ENCODE results near the gene MIA3. TPM values are rescaled to one million over a fixed set of nuclear protein-coding genes. Genes with fewer than 3 reads are reported as not detected.
"Not testable (repeated sequence)": the region's sequence is repeated elsewhere in the genome, so short reads cannot be mapped to it uniquely, and the experiment has no call there.

Gene MIA3
- total RNA-seq, 1 experiment from 2014 or later: 14.8 TPM

DNA sequence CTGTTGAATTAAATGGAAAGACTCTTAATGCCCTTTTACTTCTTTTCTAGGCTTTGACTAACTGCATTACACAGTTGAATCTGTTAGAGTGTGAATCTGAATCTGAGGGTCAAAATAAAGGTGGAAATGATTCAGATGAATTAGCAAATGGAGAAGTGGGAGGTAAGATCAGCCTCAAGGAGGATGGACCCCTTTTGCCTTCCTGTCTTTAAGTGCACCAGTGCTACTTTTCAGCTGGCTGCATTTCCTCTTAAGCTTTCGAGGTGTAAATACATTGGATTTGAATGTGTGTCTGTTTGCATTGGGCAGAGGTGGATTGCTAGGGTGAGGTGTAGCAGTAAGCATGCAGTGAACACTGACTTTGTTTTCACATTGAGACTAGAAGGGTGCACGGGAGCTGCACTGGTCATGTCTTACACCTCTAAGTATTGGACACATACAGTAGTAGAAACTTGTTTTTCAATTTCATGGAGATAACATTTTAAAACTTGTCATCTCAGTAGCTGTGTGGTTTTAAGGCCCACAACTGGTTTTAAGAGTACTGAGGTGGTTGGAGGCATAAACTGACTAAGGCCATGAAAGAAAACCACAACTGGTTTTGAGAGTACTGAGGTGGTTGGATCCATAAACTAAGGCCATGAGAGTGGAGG is 35.4 kb downstream of the MIA3 start:
- in situ Hi-C loops (cut with HindIII; ENCODE audit: low sequenced_read_pairs): no loop called here

DNA sequence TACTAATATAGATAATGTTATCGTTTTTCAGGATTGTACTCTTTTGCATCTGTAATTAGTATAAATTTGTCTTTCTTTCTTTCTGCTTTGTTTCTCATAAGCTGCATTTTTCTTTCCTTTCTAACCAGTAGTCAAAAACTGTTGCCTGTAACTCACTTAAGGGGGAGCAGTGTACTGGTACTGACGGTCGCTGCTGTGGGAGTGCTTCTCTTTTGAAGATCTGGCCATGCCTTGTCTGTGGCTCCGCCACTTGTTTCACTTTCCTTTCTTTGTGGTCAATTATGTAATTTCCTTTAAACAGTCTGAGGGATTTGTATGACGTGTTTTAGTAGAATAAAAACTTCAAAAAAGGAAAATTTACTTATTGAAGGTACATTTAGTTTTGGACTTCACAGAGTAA is 37.0 kb downstream of the MIA3 start:
- in situ Hi-C loops (cut with HindIII; ENCODE audit: low sequenced_read_pairs): no loop called here
- no peak for DNase-seq (ENCODE audit: low spot score)

More for the DNA sequence above, 35.4 kb downstream of the MIA3 start:
- no peak for DNase-seq (ENCODE audit: low spot score)

DNA sequence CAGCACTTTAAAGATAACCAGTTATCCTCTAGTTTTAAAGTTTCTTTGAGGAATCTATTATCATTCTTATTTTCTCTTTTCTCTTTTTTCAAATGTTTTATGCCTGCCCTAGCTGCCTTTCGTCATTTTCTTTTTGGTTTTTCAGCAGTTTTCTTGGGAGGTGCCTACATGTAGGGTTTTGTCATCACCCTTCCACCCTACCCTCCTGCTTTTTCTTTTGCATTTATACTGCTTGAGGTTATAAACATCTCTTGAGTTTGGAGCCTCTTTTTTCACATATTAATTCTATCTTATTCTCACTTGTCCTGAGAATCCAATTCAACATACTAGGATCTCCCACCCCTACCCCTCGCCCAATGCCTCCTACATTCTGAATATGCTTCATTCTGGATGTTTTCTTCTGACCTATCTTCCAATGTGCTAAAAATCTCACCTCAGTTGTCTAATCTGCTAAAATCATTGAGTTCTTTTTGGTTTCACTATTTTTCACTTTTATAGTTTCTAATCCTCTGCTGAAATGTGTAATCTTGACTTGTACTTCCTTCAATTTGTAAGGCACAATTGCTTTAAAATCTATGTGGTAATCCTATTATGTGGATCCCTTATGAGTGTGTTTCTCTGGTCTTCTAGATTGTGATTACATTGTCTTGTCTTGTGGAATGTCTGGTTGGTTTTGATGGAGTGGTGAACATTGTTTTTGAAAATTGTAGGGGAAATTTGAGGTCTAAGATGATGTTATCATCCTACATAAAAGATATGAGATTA is 38.7 kb downstream of the MIA3 start:
- no peak for DNase-seq (ENCODE audit: low spot score)
- in situ Hi-C loops (cut with HindIII; ENCODE audit: low sequenced_read_pairs): no loop called here

GRCh38 chr1:222657899-222658298 is 40.0 kb downstream of the MIA3 start:
- DNase-seq (ENCODE audit: low spot score): no peak
- in situ Hi-C loops (cut with HindIII; ENCODE audit: low sequenced_read_pairs): no loop called here

- in situ Hi-C loops (cut with HindIII; ENCODE audit: low sequenced_read_pairs): no loop called here
These were observed 45.6 kb downstream of the MIA3 start for GRCh38 chr1:222663431-222663934.

GRCh38 chr1:222665964-222666363 is 48.1 kb downstream of the MIA3 start:
- in situ Hi-C loops (cut with HindIII; ENCODE audit: low sequenced_read_pairs): no loop called here
- no peak for DNase-seq (ENCODE audit: low spot score)

More at GRCh38 chr1:222663431-222663934, 45.6 kb downstream of the MIA3 start:
- DNase-seq (ENCODE audit: low spot score): no peak

GRCh38 chr1:222668184-222668583 is 50.3 kb downstream of the MIA3 start:
- in situ Hi-C loops (cut with HindIII; ENCODE audit: low sequenced_read_pairs); DNase-seq (ENCODE audit: low spot score): not testable (repeated sequence)

GRCh38 chr1:222669107-222669506 is 51.2 kb downstream of the MIA3 start:
- in situ Hi-C loops (cut with HindIII; ENCODE audit: low sequenced_read_pairs); DNase-seq (ENCODE audit: low spot score): not testable (repeated sequence)

- in situ Hi-C loops (cut with HindIII; ENCODE audit: low sequenced_read_pairs): no loop called here
- DNase-seq (ENCODE audit: low spot score): no peak
These were observed 52.2 kb downstream of the MIA3 start for GRCh38 chr1:222670110-222670509.

DNA sequence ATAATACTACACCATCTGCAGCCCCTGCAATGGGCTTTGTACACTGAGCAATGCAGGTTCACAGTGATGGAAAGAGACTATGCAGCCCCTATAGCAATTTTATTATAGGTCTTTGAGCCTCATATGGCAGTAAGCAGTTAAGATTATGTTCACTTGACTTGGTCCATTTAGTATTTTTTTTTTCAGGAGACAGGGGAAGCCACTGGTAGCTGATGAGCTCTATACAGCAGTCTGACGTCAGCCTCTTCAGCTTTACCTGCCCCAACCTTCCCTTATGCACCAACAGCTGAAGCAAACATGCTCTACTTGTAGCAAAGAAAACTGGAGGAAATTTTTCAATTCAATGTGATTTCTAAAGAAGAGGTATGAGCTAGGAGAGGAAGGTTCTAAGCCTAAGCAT is 62.2 kb downstream of the MIA3 start:
- in situ Hi-C loops (cut with HindIII; ENCODE audit: low sequenced_read_pairs): no loop called here
- no peak for DNase-seq (ENCODE audit: low spot score)

GRCh38 chr1:222691016-222691415 is 73.1 kb downstream of the MIA3 start:
- in situ Hi-C loops (cut with HindIII; ENCODE audit: low sequenced_read_pairs): no loop called here

GRCh38 chr1:222694927-222695326 is 77.0 kb downstream of the MIA3 start:
- DNase-seq (ENCODE audit: low spot score): no peak
- in situ Hi-C loops (cut with HindIII; ENCODE audit: low sequenced_read_pairs): no loop called here

More at GRCh38 chr1:222691016-222691415, 73.1 kb downstream of the MIA3 start:
- no peak for DNase-seq (ENCODE audit: low spot score)

- DNase-seq (ENCODE audit: low spot score): no peak
- in situ Hi-C loops (cut with HindIII; ENCODE audit: low sequenced_read_pairs): no loop called here
These were observed 78.8 kb downstream of the MIA3 start for GRCh38 chr1:222696741-222697140.

GRCh38 chr1:222697203-222697602 is 79.3 kb downstream of the MIA3 start:
- DNase-seq (ENCODE audit: low spot score): no peak
- in situ Hi-C loops (cut with HindIII; ENCODE audit: low sequenced_read_pairs): no loop called here

- DNase-seq (ENCODE audit: low spot score): no peak
These were observed 79.9 kb downstream of the MIA3 start for GRCh38 chr1:222697826-222698225.

DNA sequence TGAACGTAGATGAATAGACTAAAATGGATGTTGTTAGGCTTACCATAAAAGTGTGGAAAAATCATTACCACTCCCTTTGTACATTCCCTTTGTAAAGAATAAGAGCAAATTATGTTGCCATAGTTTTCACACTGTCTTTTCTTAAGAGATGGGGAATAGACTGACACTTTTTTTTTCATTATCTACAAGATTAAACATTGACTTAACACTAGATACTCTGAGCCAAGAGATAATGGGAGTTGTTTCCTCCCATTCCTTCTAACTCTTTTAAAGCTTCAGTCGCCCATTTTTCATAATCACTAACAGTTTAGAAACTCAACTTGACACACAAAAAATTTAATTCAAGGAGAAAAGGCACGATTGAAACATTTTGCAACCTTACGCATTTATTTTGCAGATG is 84.3 kb downstream of the MIA3 start:
- no peak for DNase-seq (ENCODE audit: low spot score)
- in situ Hi-C loops (cut with HindIII; ENCODE audit: low sequenced_read_pairs): no loop called here

More at GRCh38 chr1:222697826-222698225, 79.9 kb downstream of the MIA3 start:
- in situ Hi-C loops (cut with HindIII; ENCODE audit: low sequenced_read_pairs): no loop called here

DNA sequence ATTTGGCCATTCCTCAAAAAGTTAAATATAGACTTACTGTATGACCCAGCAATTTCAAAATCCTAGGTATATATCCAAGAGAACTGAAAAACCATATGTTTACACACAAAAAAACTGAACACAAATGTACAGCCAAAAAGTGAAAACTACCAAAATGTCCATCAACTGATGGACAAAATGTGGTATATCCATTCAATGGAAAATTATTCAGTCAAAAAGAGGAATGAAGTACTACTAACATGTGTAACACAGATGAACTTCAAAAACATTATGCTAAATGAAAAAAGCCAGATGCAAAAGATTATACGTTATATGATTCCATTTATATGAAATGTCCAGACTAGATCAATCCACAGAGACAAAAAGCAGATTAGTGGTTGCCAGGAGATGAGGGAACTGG is 86.4 kb downstream of the MIA3 start:
- DNase-seq (ENCODE audit: low spot score): no peak
- in situ Hi-C loops (cut with HindIII; ENCODE audit: low sequenced_read_pairs): no loop called here

- no peak for DNase-seq (ENCODE audit: low spot score)
- in situ Hi-C loops (cut with HindIII; ENCODE audit: low sequenced_read_pairs): no loop called here
These were observed 88.9 kb downstream of the MIA3 start for GRCh38 chr1:222706815-222707214.

DNA sequence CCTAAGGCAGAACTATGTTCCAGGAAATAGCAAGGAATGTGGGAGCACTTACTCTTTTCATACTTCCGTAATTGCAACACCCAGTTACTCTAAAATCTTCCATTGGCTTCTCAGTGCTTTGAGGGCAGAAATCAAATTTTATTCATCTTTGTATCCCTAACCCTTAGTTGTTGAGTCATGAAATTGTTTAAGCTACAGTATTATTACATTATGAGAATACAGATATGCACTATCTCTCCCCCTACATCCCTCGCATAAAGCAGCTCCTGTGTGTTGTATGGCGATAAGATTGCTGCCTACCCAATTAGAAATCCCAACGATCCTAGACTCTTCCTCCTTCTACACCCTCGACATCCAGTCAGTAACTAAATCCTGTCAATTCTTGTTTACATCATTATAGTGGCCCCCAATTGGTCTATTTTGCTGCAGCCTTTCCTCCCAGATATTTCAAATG is 91.8 kb downstream of the MIA3 start:
- no peak for DNase-seq (ENCODE audit: low spot score)
- in situ Hi-C loops (cut with HindIII; ENCODE audit: low sequenced_read_pairs): no loop called here
